ENCODE measurements around the gene RAB7B.

Gene RAB7B

DNA sequence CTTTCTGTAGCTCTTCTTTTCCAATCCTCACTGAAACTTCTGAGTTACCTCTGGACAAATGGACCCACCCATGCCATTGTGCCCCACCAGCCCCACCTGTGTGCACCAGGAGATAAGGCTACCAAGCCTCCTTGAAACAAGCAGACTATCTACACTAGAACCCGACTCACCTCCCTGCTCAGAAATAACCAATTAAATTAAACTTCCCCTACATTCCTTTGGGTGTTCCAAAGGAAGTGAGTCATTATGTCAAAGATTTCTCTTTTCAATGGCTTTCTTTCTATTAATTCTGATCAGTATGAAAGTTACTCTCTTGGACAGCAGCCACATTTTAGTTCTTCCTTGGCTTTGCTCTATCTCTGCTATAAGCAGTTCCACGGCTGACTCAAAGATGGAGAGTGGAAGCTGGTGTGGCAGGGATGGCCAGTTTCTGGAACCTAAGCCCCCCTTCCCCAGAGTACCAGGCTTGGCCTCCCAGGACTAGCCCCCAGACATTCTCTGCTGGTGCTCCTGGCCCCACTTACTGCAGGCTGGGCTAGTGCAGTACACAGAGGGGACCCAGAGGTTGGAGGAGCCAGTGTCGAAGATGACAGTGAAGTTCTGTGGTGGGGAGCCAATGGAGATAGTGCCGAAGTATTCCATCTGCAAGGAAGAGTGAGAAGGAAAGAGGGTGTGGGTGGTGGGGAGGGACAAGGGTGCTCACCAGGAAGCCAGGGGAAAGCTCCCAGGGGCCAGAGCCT is 18.6 kb upstream of the RAB7B start:
- DNase-seq (ENCODE audit: extremely low read depth, low read depth): no peak
- TF ChIP-seq, protein P1, sequence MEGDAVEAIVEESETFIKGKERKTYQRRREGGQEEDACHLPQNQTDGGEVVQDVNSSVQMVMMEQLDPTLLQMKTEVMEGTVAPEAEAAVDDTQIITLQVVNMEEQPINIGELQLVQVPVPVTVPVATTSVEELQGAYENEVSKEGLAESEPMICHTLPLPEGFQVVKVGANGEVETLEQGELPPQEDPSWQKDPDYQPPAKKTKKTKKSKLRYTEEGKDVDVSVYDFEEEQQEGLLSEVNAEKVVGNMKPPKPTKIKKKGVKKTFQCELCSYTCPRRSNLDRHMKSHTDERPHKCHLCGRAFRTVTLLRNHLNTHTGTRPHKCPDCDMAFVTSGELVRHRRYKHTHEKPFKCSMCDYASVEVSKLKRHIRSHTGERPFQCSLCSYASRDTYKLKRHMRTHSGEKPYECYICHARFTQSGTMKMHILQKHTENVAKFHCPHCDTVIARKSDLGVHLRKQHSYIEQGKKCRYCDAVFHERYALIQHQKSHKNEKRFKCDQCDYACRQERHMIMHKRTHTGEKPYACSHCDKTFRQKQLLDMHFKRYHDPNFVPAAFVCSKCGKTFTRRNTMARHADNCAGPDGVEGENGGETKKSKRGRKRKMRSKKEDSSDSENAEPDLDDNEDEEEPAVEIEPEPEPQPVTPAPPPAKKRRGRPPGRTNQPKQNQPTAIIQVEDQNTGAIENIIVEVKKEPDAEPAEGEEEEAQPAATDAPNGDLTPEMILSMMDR (IDR thresholded peaks at IDR 0.05; ENCODE audit: low read depth, low read length): no peak

DNA sequence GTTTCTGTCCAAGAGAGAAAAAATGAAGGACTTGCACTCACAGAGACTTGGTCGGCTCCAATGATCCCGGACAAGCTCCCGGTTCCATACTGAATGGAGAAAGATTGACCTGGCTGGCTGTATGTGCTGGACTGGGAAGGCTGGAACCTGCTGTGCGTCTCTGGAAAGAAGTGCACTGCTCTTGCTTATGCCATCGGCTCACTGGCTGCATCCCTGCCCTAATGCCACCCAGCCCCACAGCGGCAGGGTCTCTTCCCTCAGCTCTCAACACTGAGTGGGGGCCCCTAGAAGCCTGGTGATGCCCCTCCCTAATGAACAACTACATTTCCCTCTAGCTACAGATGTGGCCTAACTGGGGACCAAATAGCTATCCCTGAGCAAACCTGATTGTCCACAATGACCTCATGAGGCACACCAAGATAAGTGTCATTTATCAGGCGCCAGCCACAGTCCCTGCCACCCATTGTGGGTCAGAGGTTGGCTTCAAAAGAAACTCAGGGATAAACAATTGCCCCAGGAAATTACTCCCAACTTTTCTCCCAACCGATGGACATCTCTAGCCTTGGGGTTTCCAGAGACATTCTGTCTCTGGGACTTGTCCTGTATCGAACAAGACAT is 17.9 kb upstream of the RAB7B start:
- TF ChIP-seq, protein P1 (IDR thresholded peaks at IDR 0.05; ENCODE audit: low read depth, low read length): no peak

DNA sequence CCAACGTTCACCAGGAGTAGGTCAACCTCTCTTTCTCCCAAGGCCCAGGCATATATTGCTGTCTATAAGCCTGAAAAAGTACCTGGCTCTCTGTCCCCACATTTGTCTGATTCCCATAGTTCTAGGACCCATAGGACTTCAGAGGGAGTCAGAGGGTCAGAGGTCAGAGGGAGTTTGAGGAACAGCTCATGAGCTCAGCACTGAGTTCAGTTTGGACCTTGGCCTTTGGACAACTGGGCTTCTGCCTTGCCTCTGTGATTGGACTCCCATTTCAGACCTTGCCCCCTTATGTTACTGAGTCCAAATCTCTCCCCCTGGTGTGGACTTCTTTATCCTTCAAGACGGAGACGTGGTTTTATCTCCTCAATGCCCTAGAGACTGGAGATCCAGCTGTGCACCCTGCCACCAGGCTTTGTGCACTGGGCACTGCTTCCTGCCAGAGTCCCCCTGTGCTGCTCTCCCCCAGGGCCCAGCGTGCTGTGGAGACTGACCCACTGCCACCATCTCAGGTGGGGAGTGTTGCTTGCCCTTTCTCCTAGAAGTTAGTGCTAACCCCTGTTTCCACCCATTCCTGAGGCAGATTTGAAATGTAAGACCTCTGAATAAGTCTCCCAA is 17.3 kb upstream of the RAB7B start:
- DNase-seq (ENCODE audit: extremely low read depth, low read depth): no peak
- TF ChIP-seq, protein P1 (IDR thresholded peaks at IDR 0.05; ENCODE audit: low read depth, low read length): no peak

More for the DNA sequence above, 17.9 kb upstream of the RAB7B start:
- no peak for DNase-seq (ENCODE audit: extremely low read depth, low read depth)

DNA sequence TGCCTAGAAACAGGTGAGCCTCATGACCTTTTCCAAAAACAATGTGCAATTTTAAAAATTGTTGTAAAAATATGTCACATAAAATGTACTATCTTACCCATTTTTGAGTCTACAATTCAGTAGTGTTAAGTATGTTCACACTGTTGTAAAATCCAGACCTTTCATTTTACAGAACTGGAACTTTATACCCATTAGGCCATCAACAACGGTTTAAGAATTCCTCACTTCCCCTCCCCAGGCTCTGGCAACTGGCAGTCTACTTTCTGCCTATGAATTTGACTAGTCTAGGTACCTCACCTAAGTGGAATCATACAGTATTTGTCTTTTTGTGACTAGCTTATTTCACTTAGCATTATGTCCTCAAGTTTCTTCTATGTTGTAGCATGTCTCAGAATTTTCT is 11.9 kb upstream of the RAB7B start:
- no peak for DNase-seq (ENCODE audit: extremely low read depth, low read depth)
- TF ChIP-seq, protein P1 (IDR thresholded peaks at IDR 0.05; ENCODE audit: low read depth, low read length): no peak

DNA sequence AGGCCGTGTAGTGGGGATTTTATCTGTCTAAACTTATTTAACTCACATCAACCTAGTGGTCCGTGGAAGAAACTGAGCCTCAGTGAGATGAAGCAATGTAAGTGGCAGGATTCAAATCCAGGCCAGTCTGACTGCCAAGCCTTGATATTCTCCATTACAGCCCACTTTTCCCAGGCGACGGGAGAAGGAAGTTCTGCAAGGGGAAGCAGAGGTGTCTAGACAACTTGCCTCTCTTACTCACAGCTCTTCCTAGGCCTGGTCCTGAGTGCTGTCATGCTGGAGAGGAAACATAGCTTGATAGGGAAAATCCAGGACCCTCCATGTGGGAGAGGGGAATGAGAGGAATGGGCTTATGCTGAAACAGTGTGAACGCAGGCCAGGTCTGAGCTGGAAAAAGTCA is 11.4 kb upstream of the RAB7B start:
- DNase-seq (ENCODE audit: extremely low read depth, low read depth): no peak

DNA sequence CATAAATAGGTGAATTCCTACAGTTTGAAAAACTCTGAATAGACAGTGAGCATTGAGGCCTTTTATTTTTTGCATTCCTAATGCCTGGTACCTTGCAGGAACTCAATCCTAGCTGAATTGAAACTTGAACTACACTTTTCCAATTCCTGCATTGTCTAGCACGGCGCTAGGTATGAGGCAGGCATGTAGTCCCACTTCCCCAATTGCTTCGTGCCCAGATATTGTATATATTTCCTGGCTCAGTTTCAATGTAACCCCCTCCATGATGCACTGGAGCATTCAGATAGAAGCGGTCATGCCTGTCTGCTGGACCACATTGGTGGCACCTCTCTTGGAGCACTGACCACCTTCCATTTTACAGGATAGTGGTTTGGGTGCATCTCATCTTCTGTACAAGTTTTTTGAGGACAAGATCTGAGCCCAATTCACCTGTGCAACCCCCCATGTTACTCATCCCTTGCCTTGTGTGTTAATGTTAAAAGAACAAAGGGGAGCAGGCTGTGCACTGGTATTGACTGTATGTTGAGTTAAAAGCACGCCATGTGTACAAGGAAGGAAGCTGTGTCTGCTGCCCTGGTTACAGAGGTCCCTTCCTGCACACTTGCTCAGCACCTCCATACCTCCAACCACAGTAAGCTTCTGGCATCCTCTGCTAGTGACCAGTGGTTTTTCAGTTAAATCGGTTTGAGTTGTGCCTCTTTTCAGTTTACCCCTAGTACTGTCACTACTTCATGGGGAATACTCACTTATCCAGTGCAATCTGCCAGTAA is 10.0 kb upstream of the RAB7B start:
- DNase-seq (ENCODE audit: extremely low read depth, low read depth): no peak

More for the DNA sequence above, 11.4 kb upstream of the RAB7B start:
- TF ChIP-seq, protein P1 (IDR thresholded peaks at IDR 0.05; ENCODE audit: low read depth, low read length): no peak

More for the DNA sequence above, 10.0 kb upstream of the RAB7B start:
- TF ChIP-seq, protein P1 (IDR thresholded peaks at IDR 0.05; ENCODE audit: low read depth, low read length): no peak
